SKM-1 (cell line): Measurements from ENCODE around the gene HAVCR2.

Experiments used
- DNase-seq: peaks from one replicate; lab custom pipeline; 2025; ENCODE audit not compliant: unreplicated experiment; lab: John Stamatoyannopoulos, UW

HAVCR2 gene

GRCh38 chr5:157108976-157109375 lies at the start of gene HAVCR2:
HAVCR2 (minus strand) TSS chr5:157109044; CDS start chr5:157108983, 61 bp downstream.
- DNase-seq, result peak; percentile 34

GRCh38 chr5:157157293-157157891 lies 48.5 kb upstream of the HAVCR2 start:
- DNase-seq, result no peak

- DNase-seq, result no peak
Observed at GRCh38 chr5:157155297-157155696, 46.5 kb upstream of the HAVCR2 start.

- no peak for DNase-seq
Observed at GRCh38 chr5:157150995-157151394, 42.2 kb upstream of the HAVCR2 start.

- peak; percentile 69 for DNase-seq
Observed at GRCh38 chr5:157148734-157149615, 40.1 kb upstream of the HAVCR2 start.

- DNase-seq, result peak; percentile 93
Observed at GRCh38 chr5:157143127-157143971, 34.5 kb upstream of the HAVCR2 start.

- peak; percentile 97 for DNase-seq
Observed at GRCh38 chr5:157142317-157143126, 33.7 kb upstream of the HAVCR2 start, which contains the start of gene MED7. MED7 (minus strand) TSS chr5:157142865; CDS start chr5:157139431, 3,434 bp downstream.

- DNase-seq, result no peak
Observed at GRCh38 chr5:157137691-157138090, 28.8 kb upstream of the HAVCR2 start.

GRCh38 chr5:157132281-157132612 lies 23.4 kb upstream of the HAVCR2 start:
- DNase-seq, result no peak

GRCh38 chr5:157130925-157131324 lies 22.1 kb upstream of the HAVCR2 start:
- DNase-seq, result no peak

GRCh38 chr5:157121709-157122108 lies 12.9 kb upstream of the HAVCR2 start:
- no peak for DNase-seq

- no peak for DNase-seq
Observed at GRCh38 chr5:157120102-157120501, 11.3 kb upstream of the HAVCR2 start.

GRCh38 chr5:157116483-157116954 lies 7.7 kb upstream of the HAVCR2 start:
- no peak for DNase-seq

- no peak for DNase-seq
Observed at GRCh38 chr5:157115502-157115901, 6.7 kb upstream of the HAVCR2 start.

- DNase-seq, result no peak
Observed at GRCh38 chr5:157115012-157115411, 6.2 kb upstream of the HAVCR2 start.

- no peak for DNase-seq
Observed at GRCh38 chr5:157113002-157113401, 4.2 kb upstream of the HAVCR2 start.

- DNase-seq, result peak; percentile 59
Observed at GRCh38 chr5:157109744-157110143, 900 bp upstream of the HAVCR2 start.

- no peak for DNase-seq
Observed at GRCh38 chr5:157107508-157107907, 1.3 kb downstream of the HAVCR2 start.

GRCh38 chr5:157106630-157107461 lies 2.0 kb downstream of the HAVCR2 start:
- peak; percentile 49 for DNase-seq
